A549 (cell line): Measurements from ENCODE around the gene PGF. TPM values are rescaled to one million over a fixed set of nuclear protein-coding genes. Genes with fewer than 3 reads are reported as not detected.

Source experiments
- ATAC-seq, 2 experiments: fragments of 200-7000 bp in 1 of 2; fragments of >200 bp in 1 of 2; cut with Nextera tagmentation in 1 of 2; cut with Tn5 transposase in 1 of 2; 3 replicates each; pipeline versions ENCODE4 v1.8.0 to v1.9.1; 2018 to 2020; ENCODE audit warnings: mild to moderate bottlenecking in 1 of 2, moderate library complexity in 1 of 2
- CTCF ChIA-PET: fragments of 300-600 bp; sonication (Branson Sonifier 250); formaldehyde crosslinking; extraction: SDS; loops from one replicate; lab custom pipeline; 2021; ENCODE audit warnings: antibody characterized with exemption, inconsistent platforms; lab: Yijun Ruan, JAX
- POLR2A ChIA-PET: fragments of 350-600 bp; formaldehyde crosslinking; extraction: SDS; loops from one replicate; lab custom pipeline; 2021; ENCODE audit warnings: antibody characterized with exemption, inconsistent platforms; lab: Yijun Ruan, JAX
- DNase-seq, 2 experiments: peaks; one replicate each; pipeline versions ENCODE4 v3.0.0 to v3.0.0-alpha.2; 2011 to 2016; ENCODE audit warnings: low read depth in 1 of 2, low spot score in 1 of 2
- FAIRE-seq: peaks from 2 replicates; lab custom pipeline; 2011; peaks lifted over from hg19 to GRCh38; lab: Jason Lieb, UNC
- H3K27ac ChIP-seq, 2 experiments: fragments of >200 bp; sonication (Bioruptor Twin); formaldehyde crosslinking; 3 replicates each; pipeline ENCODE4 v1.5.1; 2016 to 2017
- H3K4me1 ChIP-seq: fragments of >200 bp; sonication (Bioruptor Twin); formaldehyde crosslinking; 3 replicates; pipeline ENCODE4 v1.6.1; 2016
- H3K4me2 ChIP-seq: fragments of >200 bp; sonication (Bioruptor Twin); formaldehyde crosslinking; 3 replicates; pipeline ENCODE4 v1.6.1; 2016
- H3K4me3 ChIP-seq: fragments of >200 bp; sonication (Bioruptor Twin); formaldehyde crosslinking; 3 replicates; pipeline ENCODE4 v1.5.1; 2016
- H3K9me3 ChIP-seq: fragments of >200 bp; sonication (Bioruptor Twin); formaldehyde crosslinking; 3 replicates; pipeline ENCODE4 v1.6.1; 2016
- BHLHE40 ChIP-seq: IDR thresholded peaks from 2 replicates; pipeline ENCODE4 v1.6.1; 2012; ENCODE audit warnings: low read depth, low read length, inconsistent platforms
- CBX2 ChIP-seq: fragments of 200-600 bp; sonication (generic); IDR thresholded peaks from 2 replicates; pipeline ENCODE4 v1.6.1; 2016; ENCODE audit warnings: low read depth, mild to moderate bottlenecking, borderline replicate concordance
- CBX8 ChIP-seq: fragments of 200-600 bp; sonication (generic); IDR thresholded peaks from 2 replicates; pipeline ENCODE4 v1.6.1; 2016
- FOSL2 ChIP-seq, 2 experiments: fragments of 450-650 bp in 1 of 2; fragments of >200 bp in 1 of 2; sonication (Bioruptor Twin) in 1 of 2; formaldehyde crosslinking; IDR thresholded peaks; 2 replicates each; pipeline versions ENCODE4 v1.5.0 to v1.6.1; 2016 to 2020; ENCODE audit warnings: mild to moderate bottlenecking in 1 of 2, moderate library complexity in 1 of 2
- FOXS1 ChIP-seq: fragments of 250-450 bp; sonication (Bioruptor Pico); IDR thresholded peaks from 2 replicates; pipeline ENCODE4 v1.5.0; 2020; ENCODE audit warnings: mild to moderate bottlenecking, moderate library complexity
- HDAC2 ChIP-seq: fragments of 200-600 bp; sonication (generic); IDR thresholded peaks from 2 replicates; pipeline ENCODE4 v1.6.1; 2016
- HEYL ChIP-seq: fragments of 250-450 bp; sonication (Bioruptor Pico); IDR thresholded peaks from 2 replicates; pipeline ENCODE4 v1.8.0; 2021; ENCODE audit warnings: mild to moderate bottlenecking, moderate library complexity
- JUN ChIP-seq, 2 experiments: fragments of >200 bp; sonication (Bioruptor Twin); formaldehyde crosslinking; IDR thresholded peaks; 2 replicates in 1 of 2; 3 replicates in 1 of 2; pipeline ENCODE4 v1.6.1; 2016 to 2017
- KDM1A ChIP-seq: fragments of 200-600 bp; sonication (generic); IDR thresholded peaks from 2 replicates; pipeline ENCODE4 v1.6.1; 2016; ENCODE audit warnings: low read depth, mild to moderate bottlenecking
- KDM5A ChIP-seq: fragments of 200-600 bp; sonication (generic); IDR thresholded peaks from 2 replicates; pipeline ENCODE4 v1.6.1; 2016; ENCODE audit warnings: antibody characterized with exemption, mild to moderate bottlenecking
- MYC ChIP-seq: IDR thresholded peaks from 2 replicates; pipeline ENCODE4 v1.6.1; 2012; ENCODE audit warnings: mild to moderate bottlenecking, inconsistent platforms, low read length, improper control_type of control experiment, borderline replicate concordance
- NFE2L2 ChIP-seq: fragments of 150-350 bp; conservative IDR thresholded peaks from 2 replicates; pipeline ENCODE4 v1.6.1; 2014; ENCODE audit warnings: low read length
- NPAS2 ChIP-seq: fragments of 250-450 bp; sonication (Bioruptor Pico); IDR thresholded peaks from 2 replicates; pipeline ENCODE4 v1.8.0; 2022; ENCODE audit warnings: mild to moderate bottlenecking, moderate library complexity, borderline replicate concordance
- NR3C1 ChIP-seq: fragments of >200 bp; sonication (Bioruptor Twin); formaldehyde crosslinking; IDR thresholded peaks from 3 replicates; pipeline ENCODE4 v1.6.1; 2017
- POLR2A ChIP-seq: IDR thresholded peaks from 2 replicates; pipeline ENCODE4 v1.6.1; 2012; ENCODE audit warnings: mild to moderate bottlenecking, low read length
- RARB ChIP-seq: fragments of 250-450 bp; sonication (Bioruptor Pico); IDR thresholded peaks from 2 replicates; pipeline ENCODE4 v1.8.0; 2021; ENCODE audit warnings: mild to moderate bottlenecking, moderate library complexity
- SMC3 ChIP-seq: fragments of >200 bp; sonication (Bioruptor Twin); formaldehyde crosslinking; IDR thresholded peaks from 3 replicates; pipeline ENCODE4 v1.6.1; 2018; ENCODE audit warnings: inconsistent platforms
- TFCP2L1 ChIP-seq: fragments of 250-450 bp; sonication (Bioruptor Pico); IDR thresholded peaks from 2 replicates; pipeline ENCODE4 v1.5.0; 2021; ENCODE audit warnings: mild to moderate bottlenecking
- ZC3H11A ChIP-seq: fragments of 450-650 bp; IDR thresholded peaks from 2 replicates; pipeline ENCODE4 v1.6.1; 2014; ENCODE audit warnings: antibody characterized with exemption, mild to moderate bottlenecking
- WGBS: methylation state at CpG from one replicate; pipeline ENCODE4 v1.1.6; 2017; ENCODE audit errors: missing lambda C conversion rate; 5-methylcytosine and 5-hydroxymethylcytosine counted together
- polyA plus RNA-seq, 4 experiments: library from polyadenylated mRNA; depleted of rRNA in 3 of 4; stranded (reverse); fragments of >200 nt; fragmentation: RNase III in 1 of 4; extraction: RNeasy Plus Mini Kit Qiagen cat#74134 plus additional on column Dnase treatment in 1 of 4; gene quantifications; 2 replicates in 3 of 4; 3 replicates in 1 of 4; pipeline ENCODE4 v1.2.3, GENCODE V29; 2011 to 2017
- TF ChIP-seq, protein P1 (sequence below): fragments of 450-650 bp; IDR thresholded peaks from 2 replicates; pipeline ENCODE4 v1.6.1; 2014; ENCODE audit warnings: antibody characterized with exemption
- TF ChIP-seq, protein P2 (sequence below): IDR thresholded peaks from 2 replicates; pipeline ENCODE4 v1.6.1; 2012; ENCODE audit warnings: low read depth, borderline replicate concordance
- TF ChIP-seq, protein P3 (sequence below): fragments of >200 bp; sonication (Bioruptor Twin); formaldehyde crosslinking; IDR thresholded peaks from 3 replicates; pipeline ENCODE4 v1.5.1; 2016
- TF ChIP-seq, protein P4 (sequence below): fragments of 250-450 bp; sonication (Bioruptor Pico); IDR thresholded peaks from 2 replicates; pipeline ENCODE4 v1.5.0; 2020; ENCODE audit warnings: low read depth, mild to moderate bottlenecking, moderate library complexity
- TF ChIP-seq, protein P5 (sequence below): fragments of >200 bp; sonication (Bioruptor Twin); formaldehyde crosslinking; IDR thresholded peaks from 2 replicates; pipeline ENCODE4 v1.6.1; 2016

Gene PGF
- polyA plus RNA-seq, 2 of the 4 experiments (the other 2 are of a cell fraction): 0.63 to 1.1 TPM

DNA sequence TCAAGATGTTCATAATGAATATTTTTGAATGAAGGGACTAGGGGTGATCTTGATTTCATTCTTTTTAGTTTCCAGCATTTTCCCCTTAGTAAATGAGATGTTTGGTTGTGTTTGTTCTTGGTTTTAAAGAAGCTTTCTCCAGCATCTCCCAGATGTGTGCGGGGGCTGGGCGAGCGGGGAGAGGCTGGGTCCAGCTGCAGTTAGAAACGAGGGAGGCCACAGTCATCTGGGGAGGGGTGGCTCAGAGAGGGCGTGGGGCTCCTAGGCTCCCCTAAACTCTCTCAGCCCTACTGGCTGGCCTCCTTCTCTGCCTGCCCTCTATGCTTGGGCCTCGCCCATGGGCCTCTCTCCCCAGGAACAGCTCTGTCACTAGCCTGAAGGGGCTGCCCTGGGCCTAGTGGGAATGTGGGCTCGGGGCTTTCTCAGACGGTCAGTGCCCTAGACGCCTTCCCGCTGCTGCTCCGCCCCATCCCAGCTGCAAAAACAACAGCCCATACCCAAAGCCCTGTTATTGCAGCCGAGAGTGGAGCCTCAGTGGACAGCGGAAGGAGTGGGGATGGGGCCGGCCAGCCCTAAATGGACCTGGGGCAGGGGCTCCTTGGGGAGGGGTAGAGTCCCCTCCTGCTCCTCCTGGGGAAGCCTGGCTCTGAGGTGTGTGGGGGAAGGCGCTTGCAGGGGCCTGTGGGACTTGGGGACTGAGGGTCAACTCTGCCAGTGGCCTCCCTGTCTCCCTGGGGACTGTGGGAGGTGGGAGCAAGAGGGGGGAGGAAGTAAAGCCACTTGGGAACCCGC is 29.0 kb upstream of the PGF start (continued):
- no peak for TF ChIP-seq NPAS2 (CRISPR knock-in tag)
- TF ChIP-seq, protein P1, sequence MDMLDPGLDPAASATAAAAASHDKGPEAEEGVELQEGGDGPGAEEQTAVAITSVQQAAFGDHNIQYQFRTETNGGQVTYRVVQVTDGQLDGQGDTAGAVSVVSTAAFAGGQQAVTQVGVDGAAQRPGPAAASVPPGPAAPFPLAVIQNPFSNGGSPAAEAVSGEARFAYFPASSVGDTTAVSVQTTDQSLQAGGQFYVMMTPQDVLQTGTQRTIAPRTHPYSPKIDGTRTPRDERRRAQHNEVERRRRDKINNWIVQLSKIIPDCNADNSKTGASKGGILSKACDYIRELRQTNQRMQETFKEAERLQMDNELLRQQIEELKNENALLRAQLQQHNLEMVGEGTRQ: no peak

DNA sequence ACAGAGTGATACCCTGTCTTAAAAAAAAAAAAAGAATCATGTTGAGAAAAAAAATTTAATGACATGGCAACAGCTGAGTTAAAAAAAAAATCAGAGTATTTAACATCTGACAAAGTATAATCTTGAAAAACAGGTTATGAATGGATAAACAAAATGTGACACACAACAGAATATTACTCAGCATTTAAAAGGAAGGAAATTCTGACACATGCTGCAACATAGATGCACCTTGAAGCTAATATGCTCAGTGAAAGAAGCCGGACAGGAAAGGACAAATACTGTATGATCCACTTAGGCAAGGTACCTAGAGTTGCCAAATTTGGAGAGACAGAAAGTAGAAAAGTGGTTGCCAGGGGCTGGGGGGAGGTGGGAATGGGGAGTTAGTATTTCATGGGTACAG is 27.9 kb upstream of the PGF start:
- ChIA-PET POLR2A (no interaction called here), CTCF (interaction anchor here (1.2 to 2.4 kb wide), 4 partner anchors 34 to 105 kb away, joined by 3 to 11 read pairs (median 6); no protein-coding TSS in a partner anchor)
- 88% methylated on average over 1 of the region's 1 CpG for WGBS
- ATAC-seq (no peak), DNase-seq (no peak), FAIRE-seq (no peak)
- no peak overlapping the region for H3K4me2 ChIP-seq
- H3K4me3 ChIP-seq: no peak overlapping the region
- TF ChIP-seq KDM5A: no peak
- no peak for TF ChIP-seq POLR2A
- TF ChIP-seq, protein P2, sequence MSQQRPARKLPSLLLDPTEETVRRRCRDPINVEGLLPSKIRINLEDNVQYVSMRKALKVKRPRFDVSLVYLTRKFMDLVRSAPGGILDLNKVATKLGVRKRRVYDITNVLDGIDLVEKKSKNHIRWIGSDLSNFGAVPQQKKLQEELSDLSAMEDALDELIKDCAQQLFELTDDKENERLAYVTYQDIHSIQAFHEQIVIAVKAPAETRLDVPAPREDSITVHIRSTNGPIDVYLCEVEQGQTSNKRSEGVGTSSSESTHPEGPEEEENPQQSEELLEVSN: no peak
- TF ChIP-seq FOSL2 (IDR thresholded peaks at IDR 0.05): no peak
- TF ChIP-seq FOSL2 (CRISPR knock-in tag; IDR thresholded peaks at IDR 0.05): no peak
- TF ChIP-seq MYC: no peak
- no peak for TF ChIP-seq BHLHE40
- TF ChIP-seq CBX8: no peak
- TF ChIP-seq, protein P3, sequence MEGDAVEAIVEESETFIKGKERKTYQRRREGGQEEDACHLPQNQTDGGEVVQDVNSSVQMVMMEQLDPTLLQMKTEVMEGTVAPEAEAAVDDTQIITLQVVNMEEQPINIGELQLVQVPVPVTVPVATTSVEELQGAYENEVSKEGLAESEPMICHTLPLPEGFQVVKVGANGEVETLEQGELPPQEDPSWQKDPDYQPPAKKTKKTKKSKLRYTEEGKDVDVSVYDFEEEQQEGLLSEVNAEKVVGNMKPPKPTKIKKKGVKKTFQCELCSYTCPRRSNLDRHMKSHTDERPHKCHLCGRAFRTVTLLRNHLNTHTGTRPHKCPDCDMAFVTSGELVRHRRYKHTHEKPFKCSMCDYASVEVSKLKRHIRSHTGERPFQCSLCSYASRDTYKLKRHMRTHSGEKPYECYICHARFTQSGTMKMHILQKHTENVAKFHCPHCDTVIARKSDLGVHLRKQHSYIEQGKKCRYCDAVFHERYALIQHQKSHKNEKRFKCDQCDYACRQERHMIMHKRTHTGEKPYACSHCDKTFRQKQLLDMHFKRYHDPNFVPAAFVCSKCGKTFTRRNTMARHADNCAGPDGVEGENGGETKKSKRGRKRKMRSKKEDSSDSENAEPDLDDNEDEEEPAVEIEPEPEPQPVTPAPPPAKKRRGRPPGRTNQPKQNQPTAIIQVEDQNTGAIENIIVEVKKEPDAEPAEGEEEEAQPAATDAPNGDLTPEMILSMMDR: no peak
- no peak for TF ChIP-seq KDM1A
- no peak for TF ChIP-seq NFE2L2
- TF ChIP-seq, protein P1: no peak
- TF ChIP-seq RARB (CRISPR knock-in tag): no peak
- TF ChIP-seq JUN (IDR thresholded peaks at IDR 0.05): no peak
- no peak for TF ChIP-seq NPAS2 (CRISPR knock-in tag)
- no peak for TF ChIP-seq CBX2
- TF ChIP-seq, protein P4, sequence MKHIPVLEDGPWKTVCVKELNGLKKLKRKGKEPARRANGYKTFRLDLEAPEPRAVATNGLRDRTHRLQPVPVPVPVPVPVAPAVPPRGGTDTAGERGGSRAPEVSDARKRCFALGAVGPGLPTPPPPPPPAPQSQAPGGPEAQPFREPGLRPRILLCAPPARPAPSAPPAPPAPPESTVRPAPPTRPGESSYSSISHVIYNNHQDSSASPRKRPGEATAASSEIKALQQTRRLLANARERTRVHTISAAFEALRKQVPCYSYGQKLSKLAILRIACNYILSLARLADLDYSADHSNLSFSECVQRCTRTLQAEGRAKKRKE (CRISPR knock-in tag): no peak
- no peak overlapping the region for H3K27ac ChIP-seq
- no peaks in the 10 kb centered on the region for H3K9me3 ChIP-seq
- H3K4me1 ChIP-seq: no peaks in the 10 kb centered on the region

DNA sequence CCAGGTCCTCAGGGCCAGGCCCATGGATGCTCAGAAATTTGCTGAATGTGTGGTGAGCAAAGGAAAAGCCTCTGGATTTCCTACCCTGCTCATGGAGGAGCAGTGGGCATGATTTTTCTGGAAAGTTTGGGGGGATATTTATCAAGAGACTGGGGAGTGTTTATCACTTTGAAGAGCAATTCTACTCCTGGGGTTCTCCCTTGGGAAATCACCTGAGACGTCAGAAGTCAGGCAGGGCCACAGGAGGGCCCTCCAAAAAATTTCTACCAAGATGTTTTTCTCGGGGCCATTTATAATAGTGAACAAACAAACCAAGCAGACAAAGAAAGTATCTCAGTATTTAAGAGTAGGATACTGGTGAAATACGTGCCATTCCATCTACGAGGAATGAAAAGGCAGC is 27.3 kb upstream of the PGF start:
- no peak for ATAC-seq
- FAIRE-seq: no peak
- 70% methylated on average over 4 of the region's 4 CpGs for WGBS
- TF ChIP-seq HDAC2 (no peak), FOXS1 (CRISPR knock-in tag) (no peak), TFCP2L1 (CRISPR knock-in tag) (no peak), POLR2A (no peak), ZC3H11A (no peak), NR3C1 (no peak), KDM5A (no peak), HEYL (CRISPR knock-in tag) (no peak), RARB (CRISPR knock-in tag) (no peak), SMC3 (no peak), FOSL2 (IDR thresholded peaks at IDR 0.05) (no peak), FOSL2 (CRISPR knock-in tag; IDR thresholded peaks at IDR 0.05) (no peak), CBX8 (no peak)
- TF ChIP-seq, protein P5, sequence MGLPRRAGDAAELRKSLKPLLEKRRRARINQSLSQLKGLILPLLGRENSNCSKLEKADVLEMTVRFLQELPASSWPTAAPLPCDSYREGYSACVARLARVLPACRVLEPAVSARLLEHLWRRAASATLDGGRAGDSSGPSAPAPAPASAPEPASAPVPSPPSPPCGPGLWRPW: no peak
- no peak overlapping the region for H3K4me3 ChIP-seq
- DNase-seq: no peak
- no peaks in the 10 kb centered on the region for H3K9me3 ChIP-seq
- POLR2A ChIA-PET: no interaction called here
- CTCF ChIA-PET: interaction anchor here (0.9 to 2.0 kb wide), 5 partner anchors 28 to 106 kb away, joined by 3 to 11 read pairs (median 3); partner anchors contain the start of gene PGF
- H3K27ac ChIP-seq: no peak overlapping the region
- no peaks in the 10 kb centered on the region for H3K4me1 ChIP-seq
- H3K4me2 ChIP-seq: no peak overlapping the region
